Endodermal cell (in vitro differentiated cells): ENCODE measurements around the gene AKR1C2. TPM values are rescaled to one million over a fixed set of nuclear protein-coding genes. Genes with fewer than 3 reads are reported as not detected.
"Not testable (repeated sequence)": the region's sequence is repeated elsewhere in the genome, so short reads cannot be mapped to it uniquely, and the experiment has no call there.

ENCODE experiments used
- DNase-seq: peaks from one replicate; pipeline ENCODE4 v3.0.0-alpha.2; 2017
- H3K27ac ChIP-seq: 2 replicates; pipeline ENCODE4 v1.5.1; 2013; ENCODE audit warnings: mild to moderate bottlenecking, low read depth, low read length, moderate library complexity
- H3K27me3 ChIP-seq: 2 replicates; pipeline ENCODE4 v1.6.1; 2013; ENCODE audit warnings: mild to moderate bottlenecking, low read length, moderate library complexity; ENCODE audit not compliant: insufficient read depth, control insufficient read depth, poor library complexity, severe bottlenecking
- H3K36me3 ChIP-seq: 2 replicates; pipeline ENCODE4 v1.7.0; 2013; ENCODE audit warnings: mild to moderate bottlenecking, low read length, moderate library complexity; ENCODE audit not compliant: control insufficient read depth, insufficient read depth
- H3K4me1 ChIP-seq: one replicate; pipeline ENCODE4 v1.7.0; 2013; ENCODE audit warnings: low read length; ENCODE audit not compliant: control insufficient read depth, insufficient read depth
- H3K4me3 ChIP-seq: 2 replicates; pipeline ENCODE4 v1.5.1; 2013; ENCODE audit warnings: mild to moderate bottlenecking, low read length, moderate library complexity
- H3K9ac ChIP-seq: 2 replicates; pipeline ENCODE4 v1.6.1; 2013; ENCODE audit warnings: mild to moderate bottlenecking, low read length, moderate library complexity; ENCODE audit not compliant: poor library complexity, severe bottlenecking; ENCODE audit errors: extremely low read depth
- H3K9me3 ChIP-seq: 2 replicates; pipeline ENCODE4 v1.6.1; 2013; ENCODE audit warnings: mild to moderate bottlenecking, low read length, moderate library complexity; ENCODE audit not compliant: control insufficient read depth
- H3K27ac Mint-ChIP-seq: 2 replicates; pipeline ENCODE4 v1.8.0; 2020; ENCODE audit warnings: mixed read lengths
- H3K27me3 Mint-ChIP-seq: 2 replicates; pipeline ENCODE4 v1.8.0; 2021; ENCODE audit warnings: mild to moderate bottlenecking, mixed read lengths; ENCODE audit not compliant: insufficient read depth
- H3K36me3 Mint-ChIP-seq: 2 replicates; pipeline ENCODE4 v1.8.0; 2020; ENCODE audit warnings: low read depth, mixed read lengths
- H3K4me1 Mint-ChIP-seq: 2 replicates; pipeline ENCODE4 v1.8.0; 2020; ENCODE audit warnings: mixed read lengths
- H3K4me3 Mint-ChIP-seq: 2 replicates; pipeline ENCODE4 v1.8.0; 2020; ENCODE audit warnings: mild to moderate bottlenecking, moderate library complexity, mixed read lengths
- H3K9me3 Mint-ChIP-seq: 2 replicates; pipeline ENCODE4 v1.8.0; 2020; ENCODE audit warnings: mild to moderate bottlenecking, mixed read lengths
- WGBS, 2 experiments: methylation state at CpG; one replicate each; pipeline versions ENCODE4 v1.1.5 to v1.1.7; 2013; ENCODE audit warnings: missing lambda C conversion rate in 2 of 2, mixed read lengths in 1 of 2; ENCODE audit not compliant: insufficient coverage in 1 of 2, insufficient read length in 1 of 2; 5-methylcytosine and 5-hydroxymethylcytosine counted together
- total RNA-seq, 2 donors: library from RNA; stranded (reverse); fragmentation: NEBNext Ultra II Directional in 1 of 2; extraction: Animal tissue kit (Norgen Biotek cat#: 25700) in 1 of 2; gene quantifications; 2 replicates in 1 of 2; 3 replicates in 1 of 2; pipeline ENCODE4 v1.2.1, GENCODE V29; 2021
- TF ChIP-seq, protein P1 (sequence below): fragments of 200-600 bp; sonication (generic); conservative IDR thresholded peaks from 2 replicates; pipeline ENCODE4 v1.5.0; 2021; ENCODE audit warnings: antibody characterized with exemption, mild to moderate bottlenecking

Gene AKR1C2
- total RNA-seq, 2 donors from 2014 or later: 0.33 to 0.89 TPM

DNA sequence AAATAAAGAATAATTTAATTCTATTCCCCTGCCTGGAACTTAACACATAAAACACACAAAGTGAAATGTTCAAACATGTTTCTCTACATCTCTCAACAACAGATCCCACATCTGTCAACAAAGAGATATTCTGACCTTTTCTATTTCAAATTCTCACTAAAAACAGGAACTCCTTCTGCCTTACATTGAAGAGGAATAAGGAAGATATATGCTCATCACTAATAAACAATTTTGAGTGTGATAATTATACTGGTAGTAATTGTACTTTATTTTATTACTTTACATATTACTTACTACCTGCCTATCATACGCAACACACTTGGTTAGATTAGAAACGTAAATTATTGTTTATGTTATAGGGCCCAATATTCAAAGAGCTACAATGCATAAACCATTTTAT, 13.4 kb downstream of the AKR1C2 start:
- Histone ChIP-seq H3K36me3 (no peaks in the 10 kb centered on the region), H3K9me3 (peaks cover 10% of the 10 kb centered on the region), H3K9ac (no peak overlapping the region), H3K27ac (no peak overlapping the region), H3K4me1 (no peaks in the 10 kb centered on the region), H3K4me3 (no peak overlapping the region), H3K27me3 (no peaks in the 10 kb centered on the region)
- peaks cover 15% of the 10 kb centered on the region for H3K9me3 Mint-ChIP-seq
- TF ChIP-seq, protein P1, sequence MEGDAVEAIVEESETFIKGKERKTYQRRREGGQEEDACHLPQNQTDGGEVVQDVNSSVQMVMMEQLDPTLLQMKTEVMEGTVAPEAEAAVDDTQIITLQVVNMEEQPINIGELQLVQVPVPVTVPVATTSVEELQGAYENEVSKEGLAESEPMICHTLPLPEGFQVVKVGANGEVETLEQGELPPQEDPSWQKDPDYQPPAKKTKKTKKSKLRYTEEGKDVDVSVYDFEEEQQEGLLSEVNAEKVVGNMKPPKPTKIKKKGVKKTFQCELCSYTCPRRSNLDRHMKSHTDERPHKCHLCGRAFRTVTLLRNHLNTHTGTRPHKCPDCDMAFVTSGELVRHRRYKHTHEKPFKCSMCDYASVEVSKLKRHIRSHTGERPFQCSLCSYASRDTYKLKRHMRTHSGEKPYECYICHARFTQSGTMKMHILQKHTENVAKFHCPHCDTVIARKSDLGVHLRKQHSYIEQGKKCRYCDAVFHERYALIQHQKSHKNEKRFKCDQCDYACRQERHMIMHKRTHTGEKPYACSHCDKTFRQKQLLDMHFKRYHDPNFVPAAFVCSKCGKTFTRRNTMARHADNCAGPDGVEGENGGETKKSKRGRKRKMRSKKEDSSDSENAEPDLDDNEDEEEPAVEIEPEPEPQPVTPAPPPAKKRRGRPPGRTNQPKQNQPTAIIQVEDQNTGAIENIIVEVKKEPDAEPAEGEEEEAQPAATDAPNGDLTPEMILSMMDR: no peak
- H3K36me3 Mint-ChIP-seq: no peaks in the 10 kb centered on the region
- H3K27me3 Mint-ChIP-seq: peaks cover 6% of the 10 kb centered on the region
- WGBS, 2 experiments: no CpG with 5 or more reads among the region's 2 CpGs
- H3K4me3 Mint-ChIP-seq: no peak overlapping the region
- no peak for DNase-seq
- H3K4me1 Mint-ChIP-seq: peaks cover 6% of the 10 kb centered on the region
- no peak overlapping the region for H3K27ac Mint-ChIP-seq

DNA sequence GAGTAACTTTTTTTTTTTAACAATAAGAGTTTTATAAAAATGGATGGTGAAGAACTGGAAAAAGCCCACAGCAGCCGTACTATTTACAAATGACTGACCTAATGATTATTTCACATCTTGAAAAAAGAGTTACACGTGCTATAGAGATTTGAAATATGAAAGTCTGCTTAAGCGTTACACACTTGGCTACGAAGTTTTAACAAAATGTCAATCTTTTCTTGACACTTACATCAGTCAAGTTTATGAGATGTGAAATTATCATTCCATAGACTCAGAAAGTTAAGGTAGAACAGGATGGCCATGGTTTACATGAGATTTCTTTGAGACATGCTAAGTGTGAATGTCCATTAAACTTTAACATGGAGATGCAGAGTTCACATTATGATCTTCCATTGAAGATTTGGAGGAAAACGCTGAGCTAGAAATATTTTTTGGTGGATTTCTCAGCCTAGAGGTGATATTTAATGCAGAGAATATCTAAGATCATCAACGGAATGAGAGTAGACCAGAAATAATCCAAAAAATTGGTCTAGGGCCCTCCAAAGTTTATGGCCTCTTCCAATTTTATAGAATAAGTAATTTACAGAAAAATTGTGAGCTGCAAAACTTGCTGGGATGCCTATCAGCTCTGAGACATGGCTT, 15.5 kb downstream of the AKR1C2 start:
- not testable (repeated sequence) for H3K27me3 ChIP-seq, H3K36me3 ChIP-seq, DNase-seq, H3K36me3 Mint-ChIP-seq, H3K4me3 ChIP-seq, H3K27ac ChIP-seq, H3K27ac Mint-ChIP-seq, H3K4me3 Mint-ChIP-seq, H3K9ac ChIP-seq, H3K4me1 ChIP-seq
- Mint-ChIP-seq H3K4me1 (peaks cover 11% of the 10 kb centered on the region), H3K9me3 (peaks cover 15% of the 10 kb centered on the region), H3K27me3 (peaks cover 24% of the 10 kb centered on the region)
- peaks cover 10% of the 10 kb centered on the region for H3K9me3 ChIP-seq
- 88 to 97% methylated on average over 6 of the region's 6 CpGs for WGBS, 2 experiments

- TF ChIP-seq, protein P1: no peak
- WGBS, 2 experiments: 66 to 71% methylated on average over 5 to 7 of the region's 7 CpGs
These were observed 18.6 kb downstream of the AKR1C2 start for GRCh38 chr10:4984971-4985594.

More at GRCh38 chr10:4984971-4985594, 18.6 kb downstream of the AKR1C2 start:
- Histone ChIP-seq H3K36me3 (no peaks in the 10 kb centered on the region), H3K9me3 (peaks cover 10% of the 10 kb centered on the region), H3K9ac (no peak overlapping the region), H3K27ac (no peak overlapping the region), H3K27me3 (no peaks in the 10 kb centered on the region), H3K4me1 (peaks cover 4% of the 10 kb centered on the region), H3K4me3 (no peak overlapping the region)
- Mint-ChIP-seq H3K4me3 (no peak overlapping the region), H3K9me3 (peaks cover 15% of the 10 kb centered on the region), H3K27ac (no peak overlapping the region), H3K4me1 (peaks cover 20% of the 10 kb centered on the region), H3K36me3 (no peaks in the 10 kb centered on the region), H3K27me3 (peaks cover 37% of the 10 kb centered on the region)
- peak; percentile 44 for DNase-seq
